ENCODE data around the gene GJB3. TPM values are rescaled to one million over a fixed set of nuclear protein-coding genes. Genes with fewer than 3 reads are reported as not detected.

Gene GJB3
- total RNA-seq, 1 experiment from 2014 or later, result 0.96 TPM

GRCh38 chr1:34742667-34743270, 38.2 kb upstream of the GJB3 start:
- no CpG with 5 or more reads among the region's 16 CpGs for WGBS (ENCODE audit: extremely low coverage, insufficient read length, low lambda C conversion rate)
- H3K27ac Mint-ChIP-seq, result no peak overlapping the region; a peak in 1 of 7 replicates
- peaks cover 28% of the 10 kb centered on the region for H3K27me3 Mint-ChIP-seq (ENCODE audit: low read depth)

More at GRCh38 chr1:34742667-34743270, 38.2 kb upstream of the GJB3 start:
- Histone ChIP-seq H3K79me1 (ENCODE audit: insufficient read depth, low read depth, low read length, poor library complexity, severe bottlenecking) (no peaks in the 10 kb centered on the region), H3K23ac (ENCODE audit: insufficient read length, low read depth, low read length) (no peak overlapping the region), H4K8ac (replicated peaks; ENCODE audit: insufficient read length, low read depth, low read length) (no peak overlapping the region), H3K27ac (ENCODE audit: insufficient read length, low read depth, low read length) (no peak overlapping the region), H2BK5ac (ENCODE audit: insufficient read length, low read length) (no peak overlapping the region), H2AK5ac (ENCODE audit: insufficient read length, low read length) (no peak overlapping the region), H3K27me3 (ENCODE audit: insufficient read depth, low read length) (no peaks in the 10 kb centered on the region), H2BK15ac (ENCODE audit: low read depth, low read length) (no peak overlapping the region), H4K20me1 (ENCODE audit: control insufficient read depth, insufficient read depth, insufficient read length) (no peaks in the 10 kb centered on the region), H3K23me2 (ENCODE audit: insufficient read length, low read depth, low read length, poor library complexity, severe bottlenecking) (no peaks in the 10 kb centered on the region), H3K9me3 (ENCODE audit: control insufficient read depth, low read depth, low read length) (no peaks in the 10 kb centered on the region), H4K91ac (ENCODE audit: insufficient read length, low read depth, low read length) (no peak overlapping the region), H2AFZ (ENCODE audit: low read length) (no peak overlapping the region), H3K4ac (ENCODE audit: low read depth, low read length) (no peak overlapping the region), H2BK120ac (ENCODE audit: low read depth, low read length, poor library complexity, severe bottlenecking) (no peak overlapping the region), H2BK20ac (ENCODE audit: low read depth, low read length, poor library complexity, severe bottlenecking) (no peak overlapping the region), H3K4me2 (ENCODE audit: insufficient read depth, insufficient read length, low read length) (no peak overlapping the region), H3K79me2 (ENCODE audit: insufficient read depth, low read length) (no peaks in the 10 kb centered on the region), H3T11ph (ENCODE audit: low read length) (no peak overlapping the region), H3K14ac (ENCODE audit: insufficient read depth, low read length) (no peak overlapping the region), H3K56ac (ENCODE audit: insufficient read length, low read depth, low read length) (no peak overlapping the region), H3K18ac (ENCODE audit: insufficient read length, low read depth, low read length) (no peak overlapping the region), H2BK12ac (ENCODE audit: insufficient read length, low read depth, low read length) (no peak overlapping the region), H3K9ac (ENCODE audit: extremely low read depth, insufficient read length, low read length) (no peak overlapping the region), H4K5ac (ENCODE audit: insufficient read length, low read depth, low read length) (no peak overlapping the region), H3K4me1 (ENCODE audit: insufficient read depth, low read length) (no peaks in the 10 kb centered on the region)
- no peaks in the 10 kb centered on the region for H3K9me3 Mint-ChIP-seq
- H3K4me3 Mint-ChIP-seq, result no peak overlapping the region; a peak in 1 of 5 replicates
- DNase-seq, result peak; percentile 91
- H3K36me3 Mint-ChIP-seq (ENCODE audit: insufficient read depth in 1 of 3, low read depth in 3 of 3), result no peaks in the 10 kb centered on the region; a peak in 1 of 7 replicates
- TF ChIP-seq CTCF (conservative IDR thresholded peaks at IDR 0.05), result peak; percentile 98
- H3K4me1 Mint-ChIP-seq, result peaks cover 14 to 29% of the 10 kb centered on the region in 2 experiments
